Mesothelial cell of epicardium (in vitro differentiated cells): ENCODE data around the gene MEX3B. TPM values are rescaled to one million over a fixed set of nuclear protein-coding genes. Genes with fewer than 3 reads are reported as not detected.
"Not testable (repeated sequence)": the region's sequence is repeated elsewhere in the genome, so short reads cannot be mapped to it uniquely, and the experiment has no call there.

Experiments used
- DNase-seq, 2 experiments: peaks; one replicate each; pipeline ENCODE4 v3.0.0; 2021; ENCODE audit warnings: low spot score in 2 of 2; ENCODE audit not compliant: unreplicated experiment in 2 of 2
- H3K27ac Mint-ChIP-seq: 2 replicates; pipeline ENCODE4 v1.8.0; 2021; ENCODE audit warnings: mixed read lengths
- H3K27me3 Mint-ChIP-seq: 2 replicates; pipeline ENCODE4 v1.8.0; 2021; ENCODE audit warnings: low read depth, mixed read lengths
- H3K36me3 Mint-ChIP-seq: 2 replicates; pipeline ENCODE4 v1.8.0; 2021; ENCODE audit warnings: mixed read lengths
- H3K4me1 Mint-ChIP-seq: 2 replicates; pipeline ENCODE4 v1.8.0; 2021; ENCODE audit warnings: mixed read lengths
- H3K4me3 Mint-ChIP-seq: 2 replicates; pipeline ENCODE4 v1.8.0; 2021; ENCODE audit warnings: mild to moderate bottlenecking, moderate library complexity, mixed read lengths
- H3K9me3 Mint-ChIP-seq: 2 replicates; pipeline ENCODE4 v1.8.0; 2021; ENCODE audit warnings: mixed read lengths
- total RNA-seq: library from RNA; stranded (reverse); gene quantifications from 3 replicates; pipeline ENCODE4 v1.2.1, GENCODE V29; 2021
- TF ChIP-seq, protein P1 (sequence below): fragments of 200-600 bp; sonication (generic); IDR thresholded peaks from one replicate; pipeline ENCODE4 v1.5.0; 2021; ENCODE audit warnings: antibody characterized with exemption; ENCODE audit not compliant: unreplicated experiment

Gene MEX3B
- total RNA-seq, 1 donor from 2014 or later, result 31.9 TPM

DNA sequence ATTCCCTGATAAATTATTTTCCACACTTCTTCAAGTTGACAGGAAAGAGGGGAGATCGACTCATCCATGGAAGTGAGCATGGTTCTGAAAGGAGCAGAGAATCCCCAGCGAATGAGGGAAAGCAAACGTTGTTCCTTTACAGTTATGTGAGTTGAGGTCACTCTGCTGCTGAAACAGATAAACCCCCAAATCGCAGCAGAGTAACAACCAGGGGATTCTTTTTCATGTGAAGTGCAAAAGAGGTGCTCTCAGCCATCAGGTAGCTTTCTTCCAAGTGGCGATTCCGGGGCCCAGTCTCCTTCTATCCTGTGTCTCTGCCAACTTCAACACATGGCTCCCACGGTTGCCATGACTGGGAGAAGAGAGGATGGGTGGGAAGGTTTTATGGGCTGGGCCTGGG is 28.2 kb downstream of the MEX3B start:
- Mint-ChIP-seq H3K4me1 (peaks cover 18% of the 10 kb centered on the region), H3K36me3 (no peaks in the 10 kb centered on the region), H3K27ac (no peak overlapping the region), H3K4me3 (no peak overlapping the region), H3K27me3 (peaks cover 6% of the 10 kb centered on the region), H3K9me3 (no peaks in the 10 kb centered on the region)
- DNase-seq, result no peak
- TF ChIP-seq, protein P1, sequence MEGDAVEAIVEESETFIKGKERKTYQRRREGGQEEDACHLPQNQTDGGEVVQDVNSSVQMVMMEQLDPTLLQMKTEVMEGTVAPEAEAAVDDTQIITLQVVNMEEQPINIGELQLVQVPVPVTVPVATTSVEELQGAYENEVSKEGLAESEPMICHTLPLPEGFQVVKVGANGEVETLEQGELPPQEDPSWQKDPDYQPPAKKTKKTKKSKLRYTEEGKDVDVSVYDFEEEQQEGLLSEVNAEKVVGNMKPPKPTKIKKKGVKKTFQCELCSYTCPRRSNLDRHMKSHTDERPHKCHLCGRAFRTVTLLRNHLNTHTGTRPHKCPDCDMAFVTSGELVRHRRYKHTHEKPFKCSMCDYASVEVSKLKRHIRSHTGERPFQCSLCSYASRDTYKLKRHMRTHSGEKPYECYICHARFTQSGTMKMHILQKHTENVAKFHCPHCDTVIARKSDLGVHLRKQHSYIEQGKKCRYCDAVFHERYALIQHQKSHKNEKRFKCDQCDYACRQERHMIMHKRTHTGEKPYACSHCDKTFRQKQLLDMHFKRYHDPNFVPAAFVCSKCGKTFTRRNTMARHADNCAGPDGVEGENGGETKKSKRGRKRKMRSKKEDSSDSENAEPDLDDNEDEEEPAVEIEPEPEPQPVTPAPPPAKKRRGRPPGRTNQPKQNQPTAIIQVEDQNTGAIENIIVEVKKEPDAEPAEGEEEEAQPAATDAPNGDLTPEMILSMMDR, result no peak

DNA sequence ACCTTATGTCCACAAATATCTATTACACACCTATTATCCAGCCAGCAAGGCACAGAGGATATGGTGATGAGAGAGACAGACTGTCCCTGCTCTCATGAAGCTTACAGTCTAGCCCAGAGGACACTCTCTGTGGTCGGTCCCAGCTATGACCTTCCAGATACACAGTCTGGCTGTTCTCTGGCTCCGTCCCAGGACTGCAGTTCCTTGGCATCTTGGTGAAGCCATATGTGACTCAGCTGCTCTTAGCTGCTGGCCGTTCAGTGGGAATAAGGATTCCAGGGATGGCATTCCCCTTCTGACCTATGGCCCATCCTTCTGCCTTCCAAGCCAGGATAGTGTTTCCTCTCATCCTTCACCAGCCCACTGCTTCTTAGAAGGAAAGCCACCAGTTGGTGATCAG is 30.8 kb downstream of the MEX3B start:
- Mint-ChIP-seq H3K36me3 (no peaks in the 10 kb centered on the region), H3K27me3 (peaks cover 6% of the 10 kb centered on the region), H3K9me3 (peaks cover 12% of the 10 kb centered on the region), H3K4me3 (no peak overlapping the region), H3K4me1 (no peaks in the 10 kb centered on the region), H3K27ac (no peak overlapping the region)
- TF ChIP-seq, protein P1, result no peak
- DNase-seq, result no peak

DNA sequence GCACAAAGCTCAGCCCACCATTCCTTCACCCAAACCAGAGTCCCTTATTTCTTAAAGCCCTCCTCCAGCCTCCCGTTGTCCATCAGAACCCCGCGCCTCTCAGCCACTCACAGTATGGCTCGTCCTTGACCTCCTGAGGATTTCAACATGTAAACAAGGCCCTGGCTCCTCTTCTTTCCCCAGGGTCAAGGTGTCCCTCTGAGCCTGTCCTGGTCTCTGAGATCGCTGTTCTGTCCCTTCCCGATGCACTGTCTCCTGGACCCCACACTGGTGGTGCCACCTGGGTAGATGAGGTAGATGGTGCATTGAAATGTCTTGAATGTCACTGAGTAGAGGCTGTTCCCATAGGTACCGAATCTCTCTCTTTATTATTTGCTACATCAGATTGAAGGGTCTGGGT is 32.9 kb downstream of the MEX3B start:
- H3K9me3 Mint-ChIP-seq, result peaks cover 12% of the 10 kb centered on the region
- H3K27ac Mint-ChIP-seq, result no peak overlapping the region
- TF ChIP-seq, protein P1, result no peak
- H3K4me3 Mint-ChIP-seq, result no peak overlapping the region
- no peaks in the 10 kb centered on the region for H3K36me3 Mint-ChIP-seq
- peaks cover 16% of the 10 kb centered on the region for H3K4me1 Mint-ChIP-seq
- peaks cover 6% of the 10 kb centered on the region for H3K27me3 Mint-ChIP-seq
- no peak for DNase-seq

DNA sequence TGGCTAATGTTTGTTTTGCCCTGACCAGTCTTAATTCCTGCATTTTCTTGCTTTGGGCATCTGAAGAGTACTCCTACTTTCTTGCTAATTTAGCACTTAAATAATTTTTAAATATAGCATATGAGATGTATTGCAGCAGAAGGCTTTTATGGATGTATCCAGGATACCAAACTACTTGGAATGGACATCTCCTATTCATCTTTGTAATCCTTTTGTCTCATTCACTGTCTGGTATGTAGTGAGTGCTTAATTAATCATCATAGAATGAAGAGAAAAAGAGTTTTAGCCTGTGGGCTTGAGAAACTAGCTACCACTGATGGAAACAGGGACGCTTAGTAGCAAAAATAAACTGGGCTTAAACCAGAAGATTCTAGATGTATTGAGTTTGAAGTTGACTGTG is 40.6 kb downstream of the MEX3B start:
- Mint-ChIP-seq H3K4me1 (peaks cover 16% of the 10 kb centered on the region), H3K9me3 (peaks cover 25% of the 10 kb centered on the region), H3K36me3 (peaks cover 10% of the 10 kb centered on the region), H3K4me3 (no peak overlapping the region), H3K27ac (no peak overlapping the region), H3K27me3 (no peaks in the 10 kb centered on the region)
- DNase-seq, result no peak
- TF ChIP-seq, protein P1, result no peak

DNA sequence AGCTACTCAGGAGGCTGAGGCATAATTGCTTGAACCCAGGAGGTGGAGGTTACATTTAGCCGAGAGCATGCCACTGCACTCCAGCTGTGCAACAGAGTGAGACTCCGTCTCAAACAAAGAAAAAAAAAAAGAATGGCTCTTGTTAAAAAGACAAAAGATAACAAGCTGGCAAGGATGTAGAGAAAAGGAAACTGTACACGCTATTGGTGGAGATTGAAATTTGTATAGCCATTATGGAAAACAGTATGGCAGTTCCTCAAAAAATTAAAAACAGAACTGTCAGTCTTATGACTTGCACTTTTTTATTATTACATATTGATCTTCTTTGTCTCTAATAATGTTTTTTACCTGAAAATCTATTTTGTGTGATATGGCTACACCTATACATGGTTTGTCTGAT is 41.9 kb downstream of the MEX3B start:
- H3K9me3 Mint-ChIP-seq, result peaks cover 25% of the 10 kb centered on the region
- H3K4me1 Mint-ChIP-seq, result peaks cover 6% of the 10 kb centered on the region
- no peak overlapping the region for H3K4me3 Mint-ChIP-seq
- H3K27me3 Mint-ChIP-seq, result no peaks in the 10 kb centered on the region
- peaks cover 10% of the 10 kb centered on the region for H3K36me3 Mint-ChIP-seq
- TF ChIP-seq, protein P1, result no peak
- no peak for DNase-seq
- no peak overlapping the region for H3K27ac Mint-ChIP-seq

DNA sequence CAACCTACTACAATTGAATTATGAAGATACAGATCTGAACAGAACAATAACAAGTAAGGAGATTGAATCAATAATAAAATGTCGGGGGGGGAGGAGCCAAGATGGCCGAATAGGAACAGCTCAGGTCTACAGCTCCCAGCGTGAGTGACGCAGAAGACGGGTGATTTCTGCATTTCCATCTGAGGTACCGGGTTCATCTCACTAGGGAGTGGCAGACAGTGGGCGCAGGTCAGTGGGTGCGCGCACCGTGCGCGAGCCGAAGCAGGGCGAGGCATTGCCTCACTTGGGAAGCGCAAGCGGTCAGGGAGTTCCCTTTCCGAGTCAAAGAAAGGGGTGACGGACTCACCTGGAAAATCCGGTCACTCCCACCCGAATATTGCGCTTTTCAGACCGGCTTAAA is 50.7 kb downstream of the MEX3B start:
- Mint-ChIP-seq H3K9me3 (peaks cover 42% of the 10 kb centered on the region), H3K27ac (peak overlapping the region; percentile 93), H3K4me1 (peaks cover 14% of the 10 kb centered on the region), H3K4me3 (peak overlapping the region; percentile 84), H3K36me3 (peaks cover 43% of the 10 kb centered on the region)
- not testable (repeated sequence) for DNase-seq, H3K27me3 Mint-ChIP-seq
